Glutamatergic neuron (in vitro differentiated cells): ENCODE data around the gene PCA3. TPM values are rescaled to one million over a fixed set of nuclear protein-coding genes. Genes with fewer than 3 reads are reported as not detected.

Experiments
- DNase-seq: peaks from one replicate; pipeline ENCODE4 v3.0.0; 2022
- H3K27ac Mint-ChIP-seq: one replicate; pipeline ENCODE4 v1.8.0; 2020; ENCODE audit warnings: mild to moderate bottlenecking, mixed read lengths, inconsistent platforms; ENCODE audit not compliant: unreplicated experiment
- H3K27me3 Mint-ChIP-seq: one replicate; pipeline ENCODE4 v1.8.0; 2020; ENCODE audit warnings: mild to moderate bottlenecking, moderate library complexity, mixed read lengths, inconsistent platforms; ENCODE audit not compliant: unreplicated experiment
- H3K36me3 Mint-ChIP-seq: one replicate; pipeline ENCODE4 v1.8.0; 2020; ENCODE audit warnings: mild to moderate bottlenecking, mixed read lengths, inconsistent platforms; ENCODE audit not compliant: unreplicated experiment
- H3K4me1 Mint-ChIP-seq: one replicate; pipeline ENCODE4 v1.8.0; 2020; ENCODE audit warnings: mild to moderate bottlenecking, low read depth, mixed read lengths, inconsistent platforms; ENCODE audit not compliant: unreplicated experiment
- H3K4me3 Mint-ChIP-seq: one replicate; pipeline ENCODE4 v1.8.0; 2020; ENCODE audit warnings: mild to moderate bottlenecking, mixed read lengths, inconsistent platforms; ENCODE audit not compliant: unreplicated experiment
- H3K9me3 Mint-ChIP-seq: one replicate; pipeline ENCODE4 v1.8.0; 2020; ENCODE audit warnings: mild to moderate bottlenecking, moderate library complexity, mixed read lengths, inconsistent platforms; ENCODE audit not compliant: unreplicated experiment
- CTCF ChIP-seq: fragments of 200-600 bp; sonication (generic); IDR thresholded peaks from one replicate; pipeline ENCODE4 v1.5.0; 2021; ENCODE audit not compliant: partially characterized antibody, unreplicated experiment
- total RNA-seq: library from RNA; stranded (reverse); fragmentation: NEBNext Ultra II Directional; extraction: Animal tissue kit (Norgen Biotek cat#: 25700); gene quantifications from one replicate; pipeline ENCODE4 v1.2.1, GENCODE V29; 2021; ENCODE audit not compliant: unreplicated experiment

PCA3 gene
- total RNA-seq, 1 donor from 2014 or later = not detected

GRCh38 chr9:76759732-76760131 is 4.5 kb upstream of the PCA3 start:
- no peak for TF ChIP-seq CTCF
- H3K27ac Mint-ChIP-seq = peak overlapping the region; percentile 63
- H3K27me3 Mint-ChIP-seq = peaks cover 7% of the 10 kb centered on the region
- peak overlapping the region; percentile 47 for H3K4me3 Mint-ChIP-seq
- H3K9me3 Mint-ChIP-seq = peaks cover 14% of the 10 kb centered on the region
- DNase-seq = peak; percentile 27
- H3K4me1 Mint-ChIP-seq = peaks cover 62% of the 10 kb centered on the region
- peaks cover 4% of the 10 kb centered on the region for H3K36me3 Mint-ChIP-seq

GRCh38 chr9:76761448-76761847 is 2.8 kb upstream of the PCA3 start:
- Mint-ChIP-seq H3K27ac (no peak overlapping the region), H3K9me3 (peaks cover 7% of the 10 kb centered on the region), H3K36me3 (peaks cover 4% of the 10 kb centered on the region), H3K27me3 (peaks cover 4% of the 10 kb centered on the region), H3K4me1 (peaks cover 54% of the 10 kb centered on the region), H3K4me3 (no peak overlapping the region)
- DNase-seq = no peak
- TF ChIP-seq CTCF = peak; percentile 23

GRCh38 chr9:76766126-76766525 is 1.9 kb downstream of the PCA3 start:
- H3K36me3 Mint-ChIP-seq = peaks cover 4% of the 10 kb centered on the region
- H3K4me3 Mint-ChIP-seq = no peak overlapping the region
- no peak for TF ChIP-seq CTCF

DNA sequence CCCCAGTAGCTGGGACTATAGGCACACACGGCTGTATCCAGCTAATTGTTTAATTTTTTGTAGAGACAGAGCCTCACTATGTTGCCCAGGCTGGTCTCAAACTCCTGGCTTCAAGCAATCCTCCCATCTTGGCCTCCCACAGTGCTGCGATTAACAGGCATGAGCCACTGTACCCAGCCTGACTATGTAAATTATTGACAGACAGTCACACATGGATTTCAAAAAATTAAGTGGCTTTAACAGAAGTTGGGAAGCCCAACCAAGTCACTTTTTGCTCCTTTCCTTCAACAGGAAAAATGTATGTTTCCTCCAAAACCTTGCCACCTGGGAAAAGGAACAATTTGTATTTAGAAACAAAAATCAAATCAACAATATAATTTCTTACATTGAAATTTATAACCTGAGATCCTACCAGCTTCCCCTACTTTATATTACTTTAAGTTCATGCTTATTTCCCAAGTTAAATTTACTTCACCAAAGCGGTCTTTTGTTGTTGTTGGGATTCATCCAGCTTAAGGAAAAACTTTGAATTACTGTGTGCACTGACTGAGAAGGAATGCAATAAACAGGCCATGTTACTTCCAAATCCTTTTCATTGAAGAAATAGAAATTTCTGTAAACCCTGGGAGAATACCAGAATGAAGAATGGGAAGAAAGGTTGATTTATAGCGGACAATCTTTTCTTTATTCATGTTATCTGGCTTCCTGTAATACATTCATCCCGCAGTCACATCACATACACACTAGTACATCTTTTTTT is 8.6 kb downstream of the PCA3 start:
- Mint-ChIP-seq H3K36me3 (peaks cover 1% of the 10 kb centered on the region), H3K4me3 (no peak overlapping the region), H3K9me3 (peaks cover 2% of the 10 kb centered on the region), H3K27ac (no peak overlapping the region), H3K4me1 (no peaks in the 10 kb centered on the region), H3K27me3 (peaks cover under 1% of the 10 kb centered on the region)
- DNase-seq = no peak
- TF ChIP-seq CTCF = no peak

More at GRCh38 chr9:76766126-76766525, 1.9 kb downstream of the PCA3 start:
- peaks cover 24% of the 10 kb centered on the region for H3K4me1 Mint-ChIP-seq
- peak overlapping the region; percentile 40 for H3K27ac Mint-ChIP-seq
- peaks cover 7% of the 10 kb centered on the region for H3K27me3 Mint-ChIP-seq
- H3K9me3 Mint-ChIP-seq = no peaks in the 10 kb centered on the region
- DNase-seq = no peak

GRCh38 chr9:76784881-76785280 is 20.6 kb downstream of the PCA3 start:
- Mint-ChIP-seq H3K36me3 (no peaks in the 10 kb centered on the region), H3K27me3 (peaks cover 4% of the 10 kb centered on the region), H3K4me3 (no peak overlapping the region), H3K4me1 (no peaks in the 10 kb centered on the region), H3K9me3 (peaks cover 2% of the 10 kb centered on the region), H3K27ac (no peak overlapping the region)
- TF ChIP-seq CTCF = no peak
- DNase-seq = no peak
